SK-N-SH (cell line): ENCODE data around the gene RAB10.

Experiments used
- CTCF ChIP-seq: fragments of 200-600 bp; sonication (generic); IDR thresholded peaks from 2 replicates; pipeline ENCODE4 v1.6.1; 2017; ENCODE audit warnings: antibody characterized with exemption, mild to moderate bottlenecking, moderate library complexity
- EP300 ChIP-seq, 2 experiments: IDR thresholded peaks; 2 replicates each; pipeline versions ENCODE4 v1.4.0 to v1.6.1; 2012; ENCODE audit warnings: borderline replicate concordance in 1 of 2, low read depth in 1 of 2, low read length in 1 of 2
- EZH2phosphoT487 ChIP-seq: fragments of 200-600 bp; sonication (generic); IDR thresholded peaks from 2 replicates; pipeline ENCODE4 v1.6.1; 2017; ENCODE audit warnings: low read depth, mixed run types, mild to moderate bottlenecking, antibody characterized with exemption, moderate library complexity, borderline replicate concordance
- FOSL2 ChIP-seq: IDR thresholded peaks from 2 replicates; pipeline ENCODE4 v1.4.0; 2012; ENCODE audit warnings: low read depth, mild to moderate bottlenecking, moderate library complexity, borderline replicate concordance
- MXI1 ChIP-seq: IDR thresholded peaks from 2 replicates; pipeline ENCODE4 v1.6.1; 2012; ENCODE audit warnings: mild to moderate bottlenecking, low read depth, low read length, improper control_type of control experiment
- NRF1 ChIP-seq: IDR thresholded peaks from 2 replicates; pipeline ENCODE4 v1.6.1; 2012; ENCODE audit warnings: low read depth, mild to moderate bottlenecking, low read length
- POLR2AphosphoS5 ChIP-seq: IDR thresholded peaks from 2 replicates; pipeline ENCODE4 v1.6.1; 2012; ENCODE audit warnings: low read depth, low read length
- RAD21 ChIP-seq: IDR thresholded peaks from 2 replicates; pipeline ENCODE4 v1.6.1; 2012; ENCODE audit warnings: mild to moderate bottlenecking, low read length
- RFX5 ChIP-seq: IDR thresholded peaks from 2 replicates; pipeline ENCODE4 v1.6.1; 2012; ENCODE audit warnings: mild to moderate bottlenecking, improper control_type of control experiment, low read length
- TAF1 ChIP-seq: IDR thresholded peaks from 2 replicates; pipeline ENCODE4 v1.6.1; 2012; ENCODE audit warnings: low read depth, mild to moderate bottlenecking, low read length, moderate library complexity, borderline replicate concordance
- TCF12 ChIP-seq: IDR thresholded peaks from 2 replicates; pipeline ENCODE4 v1.4.0; 2012
- USF2 ChIP-seq: fragments of 150-350 bp; IDR thresholded peaks from 2 replicates; pipeline ENCODE4 v1.6.1; 2017; ENCODE audit warnings: antibody characterized with exemption, low read length, low read depth, borderline replicate concordance

- no peak for TF ChIP-seq POLR2AphosphoS5
- TF ChIP-seq CTCF, result no peak
- no peak for TF ChIP-seq USF2
- no peak for TF ChIP-seq EP300 (IDR thresholded peaks at IDR 0.05; ENCODE audit: borderline replicate concordance in 1 of 2, low read depth in 1 of 2, low read length in 1 of 2)
- TF ChIP-seq FOSL2, result no peak
- TF ChIP-seq TCF12, result no peak
- no peak for TF ChIP-seq RFX5
- no peak for TF ChIP-seq TAF1
- no peak for TF ChIP-seq RAD21
- TF ChIP-seq NRF1, result no peak
- TF ChIP-seq EZH2phosphoT487, result no peak
- TF ChIP-seq MXI1, result no peak
These were observed 22.3 kb upstream of the RAB10 start for GRCh38 chr2:26011609-26011989.
